Stimulated activated CD4-positive, alpha-beta T cell treated with anti-CD3 and anti-CD28 coated beads, Interleukin-4, amount 100 ng/mL, for 24 hours (primary cell): ENCODE results near the gene IQCM.

Experiments used
- DNase-seq: peaks from one replicate; pipeline ENCODE4 v3.0.0-alpha.2; 2020

The IQCM gene

GRCh38 chr4:149707862-149708261 lies 107.8 kb downstream of the IQCM start:
- no peak for DNase-seq

DNA sequence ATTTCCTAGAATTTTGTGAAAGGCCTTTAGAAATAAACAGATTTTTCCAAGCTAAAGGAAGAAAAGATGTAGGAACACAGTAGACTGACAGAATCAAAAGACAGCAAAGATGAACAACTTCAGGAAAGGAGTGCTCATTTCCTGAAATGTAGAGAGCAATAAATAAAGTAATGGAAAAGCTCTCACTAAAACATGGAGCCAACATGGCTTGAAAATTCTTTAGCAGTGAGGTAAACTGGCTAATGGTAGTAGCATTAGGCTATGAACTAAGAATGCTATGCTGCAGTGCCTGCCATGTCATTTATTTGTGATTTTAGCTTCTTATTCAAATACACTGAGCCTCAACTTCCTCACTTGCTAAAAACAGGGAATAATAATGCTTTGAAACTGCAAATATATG lies 108.7 kb downstream of the IQCM start:
- no peak for DNase-seq

DNA sequence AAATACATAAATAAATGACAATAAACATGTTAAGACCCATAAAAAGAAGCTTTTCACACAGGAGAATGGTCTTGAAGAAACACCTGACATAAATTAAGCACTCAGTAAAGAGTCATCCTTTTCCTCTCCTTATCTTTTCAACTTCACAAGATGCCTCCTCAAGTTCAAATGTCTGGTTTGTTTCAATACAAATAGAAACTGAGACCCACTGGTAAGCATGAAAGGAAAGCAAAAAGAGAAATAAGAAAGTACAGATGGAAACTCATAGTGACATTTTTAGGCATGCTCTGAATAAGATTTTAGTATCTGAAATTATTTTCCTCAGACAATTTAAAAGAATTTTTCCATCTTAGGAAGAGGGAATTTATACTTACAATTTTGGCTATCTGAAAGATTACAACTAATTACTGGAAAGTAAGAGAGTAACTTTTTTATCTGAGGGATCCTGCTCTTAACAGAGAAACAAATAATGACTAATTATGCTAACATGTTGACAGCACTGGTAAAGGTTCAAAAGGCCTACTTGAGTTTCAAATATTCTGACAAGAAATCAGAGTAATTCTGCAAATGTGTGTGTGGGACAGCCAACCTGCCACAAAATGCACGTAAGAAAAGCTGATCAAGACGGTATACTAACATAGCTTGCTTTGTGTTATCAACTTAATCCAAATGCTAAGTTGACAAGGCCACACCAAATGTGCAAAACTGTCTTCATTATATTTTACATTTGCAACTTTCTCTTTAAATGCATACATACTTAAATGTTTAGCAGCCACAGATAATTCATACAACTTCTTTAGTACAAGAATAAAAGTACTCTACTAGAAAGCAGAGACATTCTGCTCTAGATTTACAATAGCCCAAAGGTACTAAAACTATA lies 113.0 kb downstream of the IQCM start:
- DNase-seq = no peak

DNA sequence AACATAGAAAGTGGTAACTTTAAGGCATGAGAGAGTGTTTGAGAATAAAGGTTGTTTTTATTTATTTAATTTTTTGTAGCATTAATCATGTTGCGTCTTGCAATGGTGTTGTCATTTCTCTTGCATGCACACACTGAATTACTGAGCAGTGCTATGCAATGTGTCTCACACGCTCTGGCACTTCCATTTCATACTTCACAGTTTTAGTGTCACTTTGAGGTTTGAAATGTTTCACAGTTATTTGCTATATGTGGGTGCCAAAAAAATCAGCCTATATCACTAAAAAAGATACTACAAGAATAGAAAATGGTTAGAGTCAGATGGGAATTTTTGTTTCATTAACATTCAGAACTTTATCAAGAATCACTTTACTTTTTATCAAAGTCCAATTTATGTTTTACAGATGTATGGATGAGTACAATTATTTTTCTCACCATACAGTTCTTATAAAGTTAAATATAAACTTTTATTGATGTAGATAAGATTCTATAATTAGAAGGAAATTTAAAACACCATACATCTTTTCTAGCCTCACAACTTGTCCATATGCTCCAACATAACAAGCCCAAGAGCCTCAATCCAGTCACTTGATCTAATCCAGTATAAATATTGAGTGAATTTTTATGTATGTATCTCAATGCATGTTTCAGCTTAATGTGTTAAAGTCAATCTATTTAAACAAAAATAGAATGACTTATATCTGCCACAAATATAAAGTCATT lies 114.0 kb downstream of the IQCM start:
- no peak for DNase-seq

DNA sequence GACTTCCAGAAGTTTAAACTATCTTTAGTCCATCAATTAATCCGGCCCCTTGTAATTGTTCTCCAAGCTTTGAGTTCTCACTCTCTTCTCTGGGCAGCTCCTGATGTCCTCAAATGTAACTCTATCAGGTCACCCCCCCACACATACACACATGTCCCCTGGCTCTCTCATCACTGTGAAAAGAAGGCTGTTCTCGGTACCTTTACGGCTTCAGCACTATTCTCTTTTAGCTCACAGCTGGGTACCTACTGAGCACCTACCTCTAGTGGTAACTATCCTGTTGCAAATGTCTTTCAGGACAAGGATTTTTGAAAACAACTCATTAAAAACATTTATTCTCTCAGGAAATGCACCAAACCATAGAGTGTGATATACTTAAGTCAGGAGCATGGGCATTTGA lies 115.4 kb downstream of the IQCM start:
- DNase-seq = no peak

DNA sequence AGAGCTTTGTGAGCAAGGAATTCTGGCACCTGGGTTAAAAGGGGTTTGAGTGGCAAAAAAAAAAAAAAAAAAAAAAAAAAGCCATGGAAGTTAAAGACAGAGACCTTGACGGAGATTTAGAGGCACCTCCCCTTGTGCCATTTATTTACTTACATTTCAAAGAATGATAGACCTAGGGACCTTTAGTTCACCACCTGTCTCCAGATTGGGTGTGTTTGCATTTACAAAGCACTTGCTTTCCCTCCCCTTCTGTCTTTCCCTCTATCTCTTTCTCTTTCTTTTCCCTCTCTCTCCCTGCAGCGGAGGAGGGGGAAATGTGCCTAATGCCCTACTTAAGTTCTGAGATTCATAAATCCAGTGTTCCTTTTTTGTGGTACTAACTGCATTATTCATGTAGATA lies 116.0 kb downstream of the IQCM start:
- no peak for DNase-seq

DNA sequence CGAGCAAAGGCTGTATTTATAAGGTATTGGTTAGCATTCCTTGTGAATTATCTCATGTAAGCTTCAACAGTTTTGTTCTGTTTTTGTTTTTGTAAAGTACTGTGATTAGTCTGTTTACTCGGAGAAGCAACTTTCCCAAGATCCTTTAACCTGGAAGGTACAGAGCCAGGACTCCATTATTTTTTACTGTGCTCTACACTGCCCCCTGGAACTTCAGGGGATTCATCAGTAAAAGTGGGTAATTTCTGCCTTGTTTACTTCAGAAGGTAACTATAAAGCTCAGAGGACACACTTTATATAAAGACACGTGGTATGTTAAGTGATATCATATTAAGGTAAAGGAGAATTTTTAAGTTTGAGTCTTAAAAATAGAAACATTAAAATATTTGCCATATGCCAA lies 124.9 kb downstream of the IQCM start:
- DNase-seq = no peak

- no peak for DNase-seq
Measured at GRCh38 chr4:149684516-149684915, 131.1 kb downstream of the IQCM start.

- DNase-seq = no peak
Measured at GRCh38 chr4:149676076-149676475, 139.6 kb downstream of the IQCM start.

GRCh38 chr4:149645790-149646189 lies 169.9 kb downstream of the IQCM start:
- DNase-seq = no peak

DNA sequence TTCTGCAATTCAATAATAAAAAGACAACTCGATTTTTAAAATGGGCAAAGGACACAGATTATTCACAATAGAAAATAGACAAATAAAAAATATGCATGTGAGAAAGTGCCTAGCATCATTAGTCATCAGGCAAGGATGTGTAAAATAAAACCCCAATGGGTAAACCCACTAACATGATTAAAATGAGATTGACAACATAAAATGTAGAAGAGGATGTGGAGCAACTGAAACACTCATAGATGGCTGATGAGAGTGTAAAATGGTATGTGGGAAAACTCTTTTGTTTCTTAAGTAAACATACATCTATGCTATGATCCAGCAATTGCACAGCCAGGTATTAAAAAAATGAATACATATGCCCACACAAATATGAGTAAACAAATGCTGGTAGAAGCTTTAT lies 177.6 kb downstream of the IQCM start:
- no peak for DNase-seq

DNA sequence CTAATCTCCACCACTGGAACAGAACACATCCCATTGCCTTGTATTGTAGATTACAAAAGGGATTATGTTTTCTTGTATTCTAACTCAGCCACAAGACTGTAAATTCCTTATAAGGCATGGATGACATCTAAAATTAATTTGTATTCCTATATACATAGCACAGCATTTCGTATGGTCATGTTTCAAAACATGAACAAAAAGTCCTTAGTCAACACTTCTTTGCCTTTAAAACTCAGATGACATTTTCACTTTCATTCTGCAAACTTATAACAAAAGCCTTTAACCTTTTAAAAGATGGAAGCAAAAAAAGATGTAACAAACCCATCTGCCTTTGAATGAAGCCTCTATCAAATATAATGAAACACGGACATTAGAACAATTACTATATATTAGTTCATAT lies 181.3 kb downstream of the IQCM start:
- no peak for DNase-seq

DNA sequence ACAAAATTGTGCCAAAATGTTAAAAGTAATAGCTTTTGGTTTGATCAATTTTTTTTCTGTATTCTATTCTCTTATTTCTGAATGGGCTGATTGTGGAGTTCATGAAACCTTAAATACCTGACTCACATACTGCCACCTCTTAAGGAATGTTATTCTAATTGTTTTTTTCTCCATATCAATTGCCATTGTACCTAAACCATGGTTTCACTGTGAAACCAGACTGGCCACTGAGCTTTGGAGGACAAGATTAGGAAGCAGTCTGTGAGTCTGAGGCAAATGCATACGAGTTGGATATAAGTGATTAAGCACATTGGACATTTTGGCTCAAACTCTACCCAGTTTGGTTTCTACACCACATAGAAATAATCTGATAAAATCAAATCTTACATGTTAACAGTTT lies 184.0 kb downstream of the IQCM start:
- no peak for DNase-seq

GRCh38 chr4:149630064-149630463 lies 185.6 kb downstream of the IQCM start:
- DNase-seq = no peak

GRCh38 chr4:149605601-149606378 lies 209.9 kb downstream of the IQCM start:
- no peak for DNase-seq

- no peak for DNase-seq
Measured at GRCh38 chr4:149604827-149605226, 210.8 kb downstream of the IQCM start.

- DNase-seq = no peak
Measured at GRCh38 chr4:149595500-149595899, 220.1 kb downstream of the IQCM start.

DNA sequence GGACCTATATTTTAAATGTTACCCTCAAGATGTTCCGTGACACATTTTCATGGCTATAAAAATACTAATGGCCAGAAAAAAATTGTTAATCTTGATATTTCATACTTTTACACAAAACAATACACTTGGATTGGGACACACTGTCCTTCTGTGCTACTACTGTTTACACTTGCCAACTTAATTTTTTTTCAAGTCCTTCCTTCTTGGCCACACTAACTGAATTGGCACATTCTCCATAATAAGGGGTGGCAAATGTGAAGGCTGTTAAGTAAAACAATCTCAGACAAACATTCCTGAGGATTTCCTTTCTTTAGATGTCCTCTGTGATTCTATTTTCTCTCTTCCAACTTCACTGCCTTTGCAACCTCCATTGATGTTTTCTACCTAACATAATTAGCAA lies 225.8 kb downstream of the IQCM start:
- DNase-seq = no peak

- no peak for DNase-seq
Measured at GRCh38 chr4:149584722-149585121, 230.9 kb downstream of the IQCM start.

DNA sequence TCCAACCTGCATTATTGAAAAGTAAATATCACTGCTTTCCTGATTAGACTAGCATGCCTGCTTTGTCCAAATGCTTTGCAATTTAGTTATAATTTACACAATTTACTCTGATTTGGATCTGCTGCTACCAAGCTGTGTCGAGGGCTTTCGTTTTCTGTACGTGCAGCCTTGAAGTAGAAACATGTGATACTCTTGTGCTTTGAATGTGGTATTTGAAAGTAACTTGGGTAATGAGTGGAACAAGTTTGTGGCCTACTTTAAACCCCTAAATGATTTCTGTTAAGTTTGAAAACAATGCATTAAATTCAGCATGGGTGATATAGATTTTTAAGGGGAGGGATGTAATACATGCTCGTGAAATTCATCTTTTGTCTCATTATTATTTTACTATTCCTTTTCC lies 240.7 kb downstream of the IQCM start:
- DNase-seq = no peak

- DNase-seq = no peak
Measured at GRCh38 chr4:149572716-149573115, 242.9 kb downstream of the IQCM start.

DNA sequence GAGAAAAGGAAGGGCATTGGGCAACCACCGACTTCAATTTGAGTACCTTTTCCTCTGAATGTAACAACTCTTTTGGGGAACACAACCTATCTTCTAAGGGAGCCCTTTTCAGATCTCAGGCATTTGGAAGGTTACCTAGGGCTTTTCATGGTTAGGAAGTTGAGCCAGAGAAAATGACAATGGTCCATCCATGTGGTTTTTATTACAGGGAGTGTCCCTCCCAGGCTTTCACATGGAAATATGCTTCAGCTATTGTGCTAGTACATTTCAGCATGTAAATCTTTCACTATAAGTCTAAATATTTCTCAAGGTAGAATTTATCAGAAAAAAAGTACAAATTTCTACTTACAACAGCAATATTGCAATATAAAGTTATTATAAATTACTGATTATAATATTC lies 259.8 kb downstream of the IQCM start:
- DNase-seq = no peak

DNA sequence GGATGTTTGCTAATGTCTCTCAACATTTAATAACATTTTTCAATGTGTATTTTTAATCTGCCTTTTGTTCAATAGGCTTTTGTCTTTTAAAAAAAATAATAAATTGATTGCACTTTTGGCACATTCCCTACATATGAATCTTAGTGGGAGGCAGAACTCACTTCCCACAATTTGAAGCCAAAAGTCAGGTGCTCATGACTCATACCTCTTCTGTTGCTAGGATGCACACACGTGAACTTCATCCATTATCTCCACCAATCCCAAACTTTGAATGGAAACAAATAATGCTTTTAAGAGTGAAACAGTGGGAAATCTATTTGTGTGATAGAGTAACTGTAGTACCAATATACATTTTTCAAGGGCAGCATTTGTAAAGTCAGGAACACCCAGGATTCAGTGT lies 260.5 kb downstream of the IQCM start:
- no peak for DNase-seq
